ENCODE data around the gene ASCC2.

ASCC2 gene

DNA sequence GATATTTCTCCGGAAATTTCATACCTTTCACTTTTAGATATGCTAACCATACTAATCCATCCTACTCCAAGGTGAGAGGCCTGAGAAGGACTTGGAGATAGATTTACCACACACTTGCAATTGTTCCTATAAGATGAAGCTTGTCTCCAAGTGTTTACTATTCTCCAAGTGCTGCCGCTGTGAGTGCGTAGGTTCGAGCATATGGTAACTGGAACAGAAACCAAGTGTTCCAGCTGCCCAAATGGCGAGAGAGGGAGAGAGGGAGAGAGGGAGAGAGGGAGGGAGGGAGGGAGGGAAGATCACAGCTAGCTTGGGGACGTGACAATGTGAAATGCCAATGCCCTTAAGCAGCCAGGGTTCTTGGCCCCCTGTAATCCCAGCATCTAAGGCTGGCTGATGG lies 21.5 kb downstream of the ASCC2 start:
- no peak for DNase-seq

DNA sequence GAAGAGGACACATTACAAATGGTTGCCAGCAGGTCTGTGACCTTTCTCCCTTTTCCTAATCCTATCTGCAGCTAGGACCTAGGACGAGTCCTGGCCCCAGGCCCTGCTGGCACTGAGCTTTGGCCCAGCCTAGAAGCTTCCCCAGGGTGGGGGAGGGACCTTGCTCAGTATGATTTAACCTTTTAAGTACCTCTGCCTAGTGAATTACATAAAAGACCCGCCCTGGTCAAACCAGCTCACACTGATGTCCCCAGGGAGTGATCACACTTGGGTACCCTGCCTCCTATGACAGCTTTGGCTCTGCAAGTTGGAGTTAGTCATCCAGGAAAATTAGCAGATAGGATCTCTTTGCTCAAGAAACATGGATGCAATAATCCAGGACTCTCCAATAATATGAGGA lies 21.9 kb downstream of the ASCC2 start:
- no peak for DNase-seq

GRCh38 chr22:29815580-29815979 lies 22.5 kb downstream of the ASCC2 start:
- no peak for DNase-seq

DNA sequence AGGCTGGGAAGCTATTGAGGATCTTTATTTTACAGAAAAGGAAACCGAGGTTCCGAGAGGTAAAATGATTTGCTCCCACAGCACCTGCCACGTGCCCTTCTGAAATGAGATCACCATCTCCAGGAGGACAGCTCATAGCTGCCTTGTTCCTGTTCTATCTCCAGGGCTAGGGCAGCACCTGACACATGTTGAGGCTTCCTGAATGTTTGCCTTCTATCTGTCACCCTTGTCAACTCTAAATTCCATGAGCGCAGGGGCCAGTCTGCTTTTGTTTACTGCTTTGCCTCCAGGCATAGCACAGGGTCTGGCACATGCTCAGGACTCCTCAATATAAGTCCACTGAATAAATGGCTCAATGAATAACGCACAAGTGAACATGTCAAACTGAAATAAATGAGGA lies 24.1 kb downstream of the ASCC2 start:
- DNase-seq, result no peak

- no peak for DNase-seq
Observed at GRCh38 chr22:29813563-29813962, 24.5 kb downstream of the ASCC2 start.

DNA sequence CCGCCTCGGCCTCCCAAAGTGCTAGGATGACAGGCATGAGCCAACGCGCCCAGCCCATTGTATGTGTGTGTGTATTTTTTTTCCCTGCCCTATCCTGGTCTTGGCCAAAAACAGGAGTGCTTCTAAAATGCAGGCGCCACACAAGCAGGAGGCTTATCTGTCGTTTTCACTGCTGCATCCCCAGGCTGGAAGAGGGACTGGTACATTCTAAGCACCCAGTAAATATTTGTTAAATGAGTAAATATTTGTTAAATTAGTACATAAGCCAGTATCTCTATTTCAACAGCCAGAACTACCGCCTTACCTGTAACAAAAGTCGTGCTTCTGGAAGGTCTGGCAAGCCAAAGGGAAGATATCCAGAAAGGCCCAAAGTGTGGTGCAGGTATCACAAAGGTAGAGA lies 24.9 kb downstream of the ASCC2 start:
- DNase-seq, result no peak

DNA sequence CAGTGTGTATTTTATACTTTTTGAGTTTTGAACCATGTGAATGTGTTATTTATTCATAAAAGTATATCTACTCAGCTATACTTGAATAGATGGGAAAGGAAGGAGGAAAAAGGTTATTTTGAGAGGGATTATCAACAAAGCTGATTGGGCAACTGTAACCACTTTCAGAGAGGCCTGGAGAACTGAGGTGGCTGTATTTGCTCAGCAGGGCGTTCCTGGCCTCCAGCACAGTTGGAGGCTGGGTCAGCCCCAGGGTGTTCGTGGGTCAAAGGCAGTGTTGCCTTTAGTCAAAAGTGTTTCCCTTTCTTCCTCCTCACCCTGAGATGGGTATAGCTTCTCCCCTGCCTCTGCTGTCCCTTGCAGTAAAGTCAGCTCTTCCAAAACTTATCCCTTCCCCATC lies 26.7 kb downstream of the ASCC2 start:
- DNase-seq, result no peak

- no peak for DNase-seq
Observed at GRCh38 chr22:29810216-29810615, 27.9 kb downstream of the ASCC2 start.

GRCh38 chr22:29806196-29806595 lies 31.9 kb downstream of the ASCC2 start:
- no peak for DNase-seq

DNA sequence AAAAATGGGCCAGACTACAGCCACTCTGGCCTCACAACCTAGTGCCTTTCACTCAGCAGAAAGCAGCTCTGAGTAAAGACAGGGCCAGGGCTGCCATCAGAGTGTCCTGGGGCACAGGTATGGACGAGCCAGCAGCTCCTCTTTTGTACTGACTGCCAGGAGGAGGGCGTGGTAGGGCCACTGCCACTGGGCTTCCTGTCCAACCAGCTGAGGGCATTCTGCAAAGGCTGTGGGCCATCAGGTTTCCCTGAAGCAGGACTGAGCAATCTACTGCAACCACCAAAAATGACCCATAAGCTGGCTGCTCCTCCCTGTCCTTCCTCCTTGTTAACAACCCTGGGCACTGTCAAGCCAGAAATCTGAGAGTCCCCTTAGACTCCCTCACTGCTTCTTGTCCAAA lies 33.1 kb downstream of the ASCC2 start:
- DNase-seq, result no peak

DNA sequence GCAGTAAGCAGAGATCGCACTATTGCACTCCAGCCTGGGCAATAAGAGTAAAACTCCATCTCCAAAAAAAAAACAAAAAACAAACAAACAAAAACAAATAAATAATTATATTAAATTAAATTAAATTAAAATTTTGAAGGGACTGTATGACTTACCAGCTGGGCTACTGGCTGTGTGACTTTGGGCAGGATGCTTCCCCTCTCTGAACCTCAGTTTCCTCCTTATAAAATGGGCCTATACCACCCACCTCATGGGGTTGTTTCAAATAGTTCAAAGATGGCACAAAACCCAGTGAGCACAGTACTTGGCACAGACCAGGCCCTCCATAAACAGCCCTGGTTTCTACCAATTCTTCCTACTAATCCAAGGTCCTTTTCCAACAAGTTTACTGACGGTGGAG lies 34.9 kb downstream of the ASCC2 start:
- DNase-seq, result no peak

GRCh38 chr22:29801796-29802195 lies 36.3 kb downstream of the ASCC2 start:
- DNase-seq, result no peak

DNA sequence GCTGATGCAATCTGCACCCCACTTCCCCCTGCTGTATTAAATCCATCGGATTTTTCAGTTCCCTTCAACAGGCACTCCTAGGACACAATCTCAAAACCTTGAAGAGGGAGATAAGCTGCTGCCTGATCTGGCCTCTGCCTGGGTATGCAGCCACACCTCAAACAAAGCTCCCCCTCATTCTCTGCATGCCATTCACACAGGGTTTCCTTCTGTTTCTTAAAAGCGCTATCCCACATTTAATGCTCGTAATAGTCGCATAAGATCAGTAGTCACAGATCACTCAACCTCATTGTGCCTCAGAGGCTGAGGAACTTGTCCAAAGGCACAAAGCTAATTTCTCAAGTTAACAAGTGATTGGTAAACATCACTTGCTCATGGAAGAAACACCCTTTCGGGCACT lies 36.9 kb downstream of the ASCC2 start:
- no peak for DNase-seq

GRCh38 chr22:29799217-29799680 lies 38.8 kb downstream of the ASCC2 start:
- peak; percentile 8 for DNase-seq

- DNase-seq, result no peak
Observed at GRCh38 chr22:29798801-29799200, 39.3 kb downstream of the ASCC2 start.

- no peak for DNase-seq
Observed at GRCh38 chr22:29798318-29798717, 39.8 kb downstream of the ASCC2 start.

- DNase-seq, result peak; percentile 2
Observed at GRCh38 chr22:29797351-29797750, 40.7 kb downstream of the ASCC2 start.

DNA sequence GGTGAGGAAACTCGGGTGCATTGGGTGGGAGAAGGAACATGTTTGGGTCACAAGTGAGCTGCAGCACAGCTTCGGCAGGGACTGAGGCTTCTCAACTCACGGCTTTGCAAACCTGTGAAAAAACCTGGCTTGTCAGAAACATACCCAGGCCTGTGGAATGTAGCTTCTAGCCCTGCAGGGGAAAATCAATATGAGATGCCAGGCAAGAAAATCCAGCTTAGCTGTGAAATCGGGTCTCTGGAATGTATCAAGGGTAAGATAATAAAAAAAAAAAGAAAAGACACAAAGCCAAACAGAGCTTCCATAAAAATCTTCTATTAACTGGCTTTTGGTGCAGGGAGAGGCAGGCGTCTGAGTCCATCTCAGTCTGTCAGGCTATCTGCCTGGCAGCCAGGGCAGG lies 42.4 kb downstream of the ASCC2 start:
- DNase-seq, result no peak

GRCh38 chr22:29793396-29793795 lies 44.7 kb downstream of the ASCC2 start:
- no peak for DNase-seq

DNA sequence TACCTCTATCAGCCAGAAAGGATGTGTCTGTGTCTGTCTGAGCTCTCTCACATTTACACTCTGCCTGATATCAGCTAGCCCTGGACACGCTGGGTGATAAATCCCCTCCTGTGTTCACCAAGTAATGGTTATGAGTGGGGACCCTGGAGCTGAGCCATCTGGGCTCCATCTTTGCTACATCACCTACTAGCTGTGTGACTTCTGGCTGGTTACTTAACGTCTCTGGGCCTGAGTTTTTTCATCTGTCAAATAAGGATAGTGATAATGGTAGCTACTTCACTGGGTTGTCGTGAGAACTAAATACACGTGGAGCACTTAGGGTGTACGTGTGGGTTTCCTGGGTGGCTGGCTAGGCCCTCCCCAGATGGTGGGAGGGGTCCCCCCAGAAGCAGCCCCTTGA lies 48.0 kb downstream of the ASCC2 start:
- no peak for DNase-seq

DNA sequence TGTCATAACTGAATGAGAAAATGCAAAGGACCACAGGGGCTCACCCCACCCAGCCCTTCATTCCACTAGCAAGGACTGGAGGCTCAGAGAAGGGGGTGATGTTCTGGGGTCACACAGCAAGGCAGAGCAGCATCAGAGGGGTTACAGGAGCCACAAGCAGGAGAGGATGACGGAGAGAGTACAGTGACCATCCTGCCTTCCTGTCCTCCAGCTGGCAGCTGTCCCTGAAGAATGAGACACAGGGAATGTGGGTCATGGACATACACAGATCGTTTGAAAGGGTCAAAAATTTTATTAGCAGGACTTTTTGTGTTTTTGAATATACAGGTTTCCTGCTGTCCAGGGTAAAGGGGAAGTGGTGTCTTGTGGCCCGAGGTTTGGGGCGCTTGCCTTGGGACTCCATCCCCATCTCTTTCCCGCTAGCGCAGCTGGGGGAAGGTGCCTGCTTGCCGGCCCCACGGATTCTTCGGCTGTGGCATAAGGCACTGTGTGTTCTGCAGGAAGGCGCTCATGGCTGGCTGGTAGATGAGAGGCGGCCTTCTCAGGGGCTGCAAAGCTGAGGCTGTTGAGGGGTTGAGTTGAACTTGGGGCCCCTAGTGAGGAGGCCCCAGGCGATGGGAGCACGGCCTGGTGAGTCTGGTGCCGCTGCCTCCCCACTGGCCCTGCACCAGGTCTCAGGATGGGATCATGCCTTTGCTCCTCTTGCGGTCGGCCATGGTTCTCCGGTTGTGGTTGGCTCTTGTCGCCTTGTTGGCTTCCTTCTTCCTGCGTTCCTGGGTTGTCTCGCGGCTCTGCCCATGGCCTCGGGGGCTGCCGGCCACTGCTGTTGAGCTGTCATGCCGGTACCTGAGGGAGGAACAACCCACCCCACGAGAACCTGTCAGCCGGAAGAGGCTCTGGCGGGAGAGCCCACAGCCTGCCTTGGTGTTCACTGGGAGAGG lies 49.5 kb downstream of the ASCC2 start:
- DNase-seq, result no peak

DNA sequence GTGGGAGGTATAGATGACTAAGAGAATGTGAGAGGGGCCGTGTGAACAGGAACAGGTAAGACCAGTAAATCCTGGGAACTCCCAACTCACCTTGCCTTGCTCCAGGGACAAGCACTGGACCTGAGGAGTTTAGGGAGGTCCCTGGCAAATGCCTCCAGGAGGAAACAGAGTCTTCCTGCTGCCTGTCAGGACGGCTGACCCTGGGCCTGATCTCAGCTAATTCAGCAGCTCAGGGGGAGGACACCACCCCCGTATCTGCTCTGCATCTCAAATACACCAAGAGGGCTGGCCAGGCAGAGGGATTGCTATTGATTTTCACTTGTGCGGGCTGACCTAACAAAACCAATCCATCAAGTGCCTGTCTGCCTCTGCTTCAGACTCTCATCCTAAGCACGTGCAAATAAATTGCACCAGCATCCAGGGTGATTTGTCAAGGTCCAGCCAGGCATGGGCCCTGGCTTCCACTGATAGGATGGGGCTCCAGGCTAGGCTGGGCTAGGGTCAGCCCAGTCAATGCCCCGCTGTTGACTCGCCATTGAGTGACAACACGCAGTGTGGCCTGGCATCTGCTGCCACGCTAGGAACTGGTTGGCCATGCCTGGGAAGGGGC lies 50.6 kb downstream of the ASCC2 start:
- no peak for DNase-seq

DNA sequence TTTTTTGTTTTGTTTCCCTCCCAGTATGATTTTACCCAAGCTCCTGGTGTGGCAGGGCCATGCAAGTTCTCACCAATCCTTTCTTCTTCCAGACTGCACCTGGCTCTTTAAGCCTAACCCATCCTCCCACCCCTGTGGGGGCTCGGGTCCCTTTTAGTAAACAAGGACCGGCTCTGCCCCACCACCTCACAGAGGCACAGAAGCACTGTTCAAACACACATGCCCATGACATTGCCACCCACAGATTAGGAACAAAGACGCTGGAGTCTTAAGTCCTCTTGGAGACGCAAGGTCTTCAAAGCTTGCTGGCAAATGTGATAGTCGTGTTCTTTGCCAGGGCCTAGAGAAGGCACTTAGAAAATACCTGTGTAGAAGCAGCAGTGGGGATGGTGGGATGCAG lies 52.0 kb downstream of the ASCC2 start:
- DNase-seq, result no peak
